ENCODE measurements around the gene FNDC3A.

Gene FNDC3A

GRCh38 chr13:48975856-48976575 is at the start of gene FNDC3A:
TSS of gene FNDC3A (plus strand) at chr13:48975912. CDS start at chr13:49006191, 30,279 bp downstream.
- peak within 1 kb of the TSS; percentile 69 for H3K4me3 ChIP-seq (ENCODE audit: severe bottlenecking)
- peak; percentile 75 for DNase-seq (ENCODE audit: low spot score)
- ATAC-seq (ENCODE audit: low read depth), result peak; percentile 81

GRCh38 chr13:48928757-48929430 is 46.8 kb upstream of the FNDC3A start:
- H3K36me3 ChIP-seq (ENCODE audit: low read depth), result no peaks in the 10 kb centered on the region
- no peak overlapping the region for H3K4me3 ChIP-seq (ENCODE audit: severe bottlenecking)
- H3K27ac ChIP-seq (ENCODE audit: poor library complexity, severe bottlenecking), result no peak overlapping the region
- no peaks in the 10 kb centered on the region for H3K27me3 ChIP-seq (ENCODE audit: insufficient read depth, poor library complexity, severe bottlenecking)
- no peaks in the 10 kb centered on the region for H3K4me1 ChIP-seq (ENCODE audit: insufficient read depth, poor library complexity, severe bottlenecking)
- ATAC-seq (ENCODE audit: low read depth), result no peak
- TF ChIP-seq CTCF (IDR thresholded peaks at IDR 0.05; ENCODE audit: poor library complexity, severe bottlenecking), result no peak
- H3K9me3 ChIP-seq (ENCODE audit: severe bottlenecking), result no peaks in the 10 kb centered on the region
- no peak for DNase-seq (ENCODE audit: low spot score)

More at GRCh38 chr13:48975856-48976575, at the start of gene FNDC3A:
- H3K27me3 ChIP-seq (ENCODE audit: insufficient read depth, poor library complexity, severe bottlenecking), result no peaks in the 10 kb centered on the region
- no peaks in the 10 kb centered on the region; the same call in 1 of the 2 replicates for H3K36me3 ChIP-seq (ENCODE audit: low read depth)
- peaks cover 17% of the 10 kb centered on the region for H3K4me1 ChIP-seq (ENCODE audit: insufficient read depth, poor library complexity, severe bottlenecking)
- peak within 1 kb of the TSS; percentile 82 for H3K27ac ChIP-seq (ENCODE audit: poor library complexity, severe bottlenecking)
- no peaks in the 10 kb centered on the region for H3K9me3 ChIP-seq (ENCODE audit: severe bottlenecking)
- TF ChIP-seq CTCF (IDR thresholded peaks at IDR 0.05; ENCODE audit: poor library complexity, severe bottlenecking), result peak; percentile 5

GRCh38 chr13:48930918-48931317 is 44.8 kb upstream of the FNDC3A start:
- H3K4me3 ChIP-seq (ENCODE audit: severe bottlenecking), result no peak overlapping the region
- no peak overlapping the region for H3K27ac ChIP-seq (ENCODE audit: poor library complexity, severe bottlenecking)
- TF ChIP-seq CTCF (IDR thresholded peaks at IDR 0.05; ENCODE audit: poor library complexity, severe bottlenecking), result no peak
- H3K27me3 ChIP-seq (ENCODE audit: insufficient read depth, poor library complexity, severe bottlenecking), result no peaks in the 10 kb centered on the region
- H3K4me1 ChIP-seq (ENCODE audit: insufficient read depth, poor library complexity, severe bottlenecking), result no peaks in the 10 kb centered on the region
- ATAC-seq (ENCODE audit: low read depth), result no peak
- no peaks in the 10 kb centered on the region for H3K36me3 ChIP-seq (ENCODE audit: low read depth)
- no peak for DNase-seq (ENCODE audit: low spot score)
- no peaks in the 10 kb centered on the region for H3K9me3 ChIP-seq (ENCODE audit: severe bottlenecking)

- DNase-seq (ENCODE audit: low spot score), result no peak
- Histone ChIP-seq H3K9me3 (ENCODE audit: severe bottlenecking) (no peaks in the 10 kb centered on the region), H3K27ac (ENCODE audit: poor library complexity, severe bottlenecking) (no peak overlapping the region), H3K4me1 (ENCODE audit: insufficient read depth, poor library complexity, severe bottlenecking) (peaks cover 3% of the 10 kb centered on the region), H3K27me3 (ENCODE audit: insufficient read depth, poor library complexity, severe bottlenecking) (no peaks in the 10 kb centered on the region), H3K4me3 (ENCODE audit: severe bottlenecking) (no peak overlapping the region), H3K36me3 (ENCODE audit: low read depth) (no peaks in the 10 kb centered on the region)
- ATAC-seq (ENCODE audit: low read depth), result no peak
- no peak for TF ChIP-seq CTCF (IDR thresholded peaks at IDR 0.05; ENCODE audit: poor library complexity, severe bottlenecking)
These were observed 37.3 kb upstream of the FNDC3A start for GRCh38 chr13:48938308-48938943.

Measured in RWPE2 (cell line).